Duodenal mucosa (tissue), 2 donors: ENCODE data around the gene BTBD9.

Experiments used
- H3K27ac ChIP-seq: one replicate; pipeline ENCODE4 v1.7.0; 2013; ENCODE audit warnings: low read depth, low read length
- H3K27me3 ChIP-seq, 2 donors: one replicate each; pipeline ENCODE4 v1.7.0; 2013; ENCODE audit warnings: low read length in 2 of 2, control low read depth in 1 of 2; ENCODE audit not compliant: insufficient read depth in 2 of 2, control insufficient read depth in 1 of 2
- H3K36me3 ChIP-seq, 2 donors: one replicate each; pipeline ENCODE4 v1.7.0; 2013; ENCODE audit warnings: low read length in 2 of 2, control low read depth in 1 of 2; ENCODE audit not compliant: insufficient read depth in 2 of 2, control insufficient read depth in 1 of 2
- H3K4me1 ChIP-seq, 2 donors: one replicate each; pipeline ENCODE4 v1.7.0; 2013; ENCODE audit warnings: low read length in 2 of 2, control low read depth in 1 of 2; ENCODE audit not compliant: insufficient read depth in 2 of 2, control insufficient read depth in 1 of 2
- H3K4me3 ChIP-seq, 2 donors: one replicate each; pipeline ENCODE4 v1.7.0; 2013; ENCODE audit warnings: low read length in 2 of 2, low read depth in 1 of 2
- H3K9ac ChIP-seq, 2 donors: one replicate each; pipeline ENCODE4 v1.7.0; 2013; ENCODE audit warnings: low read length in 2 of 2, low read depth in 1 of 2
- H3K9me3 ChIP-seq, 2 donors: one replicate each; pipeline ENCODE4 v1.7.0; 2013; ENCODE audit warnings: low read length in 2 of 2, control low read depth in 1 of 2; ENCODE audit not compliant: control insufficient read depth in 1 of 2

Gene BTBD9

DNA sequence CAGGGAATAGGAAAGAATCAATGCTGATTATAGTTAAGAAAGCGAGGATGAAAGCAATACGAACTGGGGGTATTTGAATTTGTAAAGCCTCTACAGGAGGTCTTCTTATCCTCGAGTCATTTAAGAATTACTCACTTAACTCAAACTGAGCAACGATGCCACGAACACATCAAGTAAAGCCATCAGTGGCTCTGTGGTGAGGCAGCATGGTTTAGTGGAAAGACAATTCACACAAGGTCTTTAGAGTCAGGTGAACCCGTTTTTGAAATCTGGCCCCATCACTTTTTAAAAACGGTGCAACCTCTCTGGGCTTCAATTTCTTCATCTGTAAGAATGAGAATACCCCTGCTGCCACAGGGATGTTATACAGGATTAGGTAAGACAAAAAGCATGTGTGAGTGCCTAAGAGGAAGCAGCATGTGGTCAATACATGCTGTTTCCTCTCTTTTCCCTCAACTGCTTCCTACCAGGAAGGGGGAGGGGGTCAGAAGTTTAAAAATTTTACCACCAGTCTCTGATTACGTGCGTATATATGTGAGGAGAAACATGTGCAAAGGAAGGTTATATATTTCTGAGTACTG, 162.0 kb downstream of the BTBD9 start:
- Histone ChIP-seq H3K4me3 (no peak overlapping the region), H3K27me3 (no peaks in the 10 kb centered on the region), H3K4me1 (no peaks in the 10 kb centered on the region), H3K9me3 (no peaks in the 10 kb centered on the region), H3K27ac (no peak overlapping the region), H3K9ac (no peak overlapping the region), H3K36me3 (no peaks in the 10 kb centered on the region)

- Histone ChIP-seq H3K9me3 (no peaks in the 10 kb centered on the region), H3K4me3 (no peak overlapping the region), H3K27ac (no peak overlapping the region), H3K9ac (no peak overlapping the region), H3K36me3 (no peaks in the 10 kb centered on the region), H3K27me3 (no peaks in the 10 kb centered on the region), H3K4me1 (no peaks in the 10 kb centered on the region)
These were observed 162.8 kb downstream of the BTBD9 start for GRCh38 chr6:38476888-38477287.

DNA sequence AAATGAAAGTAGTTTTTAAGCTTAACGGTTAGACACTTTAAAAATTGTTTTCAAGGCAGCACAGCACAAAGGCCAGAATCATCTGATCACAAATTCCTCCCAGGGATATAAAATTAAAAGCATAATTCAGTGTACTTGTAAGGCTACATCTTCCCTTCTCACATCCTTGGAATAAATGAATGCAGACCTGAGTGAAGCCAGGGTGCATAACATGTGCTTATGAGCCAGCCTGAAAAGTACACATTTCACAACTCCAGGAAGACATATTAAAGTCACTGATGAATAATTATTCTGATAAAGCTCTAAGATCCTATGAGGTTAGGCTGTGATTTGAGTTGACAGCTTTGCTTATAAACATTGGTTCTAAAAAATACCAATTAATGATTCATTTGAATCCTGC, 163.6 kb downstream of the BTBD9 start:
- no peaks in the 10 kb centered on the region for H3K9me3 ChIP-seq
- no peak overlapping the region for H3K9ac ChIP-seq
- no peaks in the 10 kb centered on the region for H3K4me1 ChIP-seq
- H3K27me3 ChIP-seq: no peaks in the 10 kb centered on the region
- no peak overlapping the region for H3K4me3 ChIP-seq
- no peaks in the 10 kb centered on the region for H3K36me3 ChIP-seq
- no peak overlapping the region for H3K27ac ChIP-seq

GRCh38 chr6:38470548-38470947, 169.2 kb downstream of the BTBD9 start:
- Histone ChIP-seq H3K4me1 (no peaks in the 10 kb centered on the region), H3K27ac (no peak overlapping the region), H3K9ac (no peak overlapping the region), H3K27me3 (no peaks in the 10 kb centered on the region), H3K36me3 (no peaks in the 10 kb centered on the region), H3K9me3 (no peaks in the 10 kb centered on the region), H3K4me3 (no peak overlapping the region)

DNA sequence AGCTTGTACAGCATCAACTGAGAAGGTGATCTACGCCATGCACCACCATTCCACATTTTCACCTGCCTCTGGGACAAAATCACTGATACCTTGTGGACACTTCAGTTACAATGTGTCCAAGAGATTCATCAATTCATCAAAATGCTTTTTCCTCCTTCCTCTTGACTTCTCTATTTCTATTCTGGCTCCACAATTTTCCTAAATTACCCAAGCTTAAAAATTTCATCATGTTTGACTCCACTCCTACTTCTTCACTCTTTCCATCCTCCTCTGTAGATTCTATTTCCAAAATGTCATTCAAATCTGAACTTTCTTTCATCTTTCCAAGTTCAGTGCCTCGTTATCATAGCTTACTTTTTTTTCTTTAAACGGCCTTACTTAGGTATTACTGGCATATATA, 172.2 kb downstream of the BTBD9 start:
- Histone ChIP-seq H3K27ac (no peak overlapping the region), H3K27me3 (no peaks in the 10 kb centered on the region), H3K9ac (no peak overlapping the region), H3K36me3 (no peaks in the 10 kb centered on the region), H3K4me1 (no peaks in the 10 kb centered on the region), H3K4me3 (no peak overlapping the region), H3K9me3 (no peaks in the 10 kb centered on the region)

- Histone ChIP-seq H3K27me3 (no peaks in the 10 kb centered on the region), H3K4me3 (no peak overlapping the region), H3K4me1 (no peaks in the 10 kb centered on the region), H3K9ac (no peak overlapping the region), H3K27ac (no peak overlapping the region), H3K9me3 (no peaks in the 10 kb centered on the region), H3K36me3 (no peaks in the 10 kb centered on the region)
These were observed 179.5 kb downstream of the BTBD9 start for GRCh38 chr6:38460186-38460585.

- no peak overlapping the region for H3K9ac ChIP-seq
- H3K27ac ChIP-seq: no peak overlapping the region
- no peaks in the 10 kb centered on the region for H3K4me1 ChIP-seq
- no peak overlapping the region for H3K4me3 ChIP-seq
- no peaks in the 10 kb centered on the region for H3K9me3 ChIP-seq
- H3K27me3 ChIP-seq: no peaks in the 10 kb centered on the region
- no peaks in the 10 kb centered on the region for H3K36me3 ChIP-seq
These were observed 180.4 kb downstream of the BTBD9 start for GRCh38 chr6:38459291-38459690.

GRCh38 chr6:38453861-38454260, 185.9 kb downstream of the BTBD9 start:
- Histone ChIP-seq H3K27me3 (no peaks in the 10 kb centered on the region), H3K4me1 (no peaks in the 10 kb centered on the region), H3K36me3 (no peaks in the 10 kb centered on the region), H3K27ac (no peak overlapping the region), H3K9me3 (no peaks in the 10 kb centered on the region), H3K4me3 (no peak overlapping the region), H3K9ac (no peak overlapping the region)

DNA sequence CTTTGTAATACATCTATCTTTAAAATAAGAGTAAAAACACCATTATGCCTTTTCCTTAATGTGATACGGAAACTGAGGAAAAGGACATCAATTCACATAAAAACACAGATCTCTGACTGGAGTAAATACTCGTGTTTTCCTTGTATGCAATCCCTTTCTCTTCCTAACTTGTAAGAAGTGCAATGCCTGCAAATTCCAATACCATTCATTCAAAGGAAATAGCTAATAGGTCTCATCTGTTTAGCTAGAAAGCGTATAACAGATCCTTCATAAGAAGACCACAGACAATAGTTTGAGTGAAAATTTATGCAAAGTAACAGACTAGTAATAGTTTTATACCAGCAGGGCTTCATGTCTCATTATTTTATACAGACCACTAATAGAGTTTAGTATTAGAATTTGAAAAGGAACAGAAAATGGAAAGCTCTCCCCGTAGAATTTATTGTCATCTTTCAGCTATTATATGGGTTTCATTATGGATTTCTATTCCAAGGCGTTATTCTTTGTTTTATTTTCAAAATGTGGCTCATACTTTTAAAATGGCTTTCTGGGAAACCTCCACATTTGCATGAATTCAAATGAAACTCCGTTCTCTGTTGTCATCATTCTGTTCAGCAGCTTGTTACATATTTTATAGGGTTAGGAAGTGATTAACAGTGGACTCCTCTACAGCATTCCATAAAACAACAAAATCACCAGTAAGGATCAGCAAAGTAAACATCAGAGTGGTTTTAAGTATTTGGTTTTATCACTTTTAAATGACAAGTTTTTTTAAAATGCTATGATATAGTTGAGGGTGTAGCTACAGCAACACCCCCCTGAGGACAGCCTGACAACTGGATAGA, 186.7 kb downstream of the BTBD9 start:
- no peak overlapping the region for H3K9ac ChIP-seq
- H3K36me3 ChIP-seq: no peaks in the 10 kb centered on the region
- H3K4me1 ChIP-seq: no peaks in the 10 kb centered on the region
- H3K27me3 ChIP-seq: no peaks in the 10 kb centered on the region
- H3K27ac ChIP-seq: no peak overlapping the region
- H3K9me3 ChIP-seq: no peaks in the 10 kb centered on the region
- H3K4me3 ChIP-seq: no peak overlapping the region

GRCh38 chr6:38450717-38451116, 189.0 kb downstream of the BTBD9 start:
- Histone ChIP-seq H3K9me3 (no peaks in the 10 kb centered on the region), H3K9ac (no peak overlapping the region), H3K27ac (no peak overlapping the region), H3K36me3 (no peaks in the 10 kb centered on the region), H3K4me1 (peaks cover 0 to 4% of the 10 kb centered on the region in 2 donors), H3K4me3 (no peak overlapping the region), H3K27me3 (no peaks in the 10 kb centered on the region)
